Myocyte (in vitro differentiated cells): ENCODE data around the gene POU2F3. TPM values are rescaled to one million over a fixed set of nuclear protein-coding genes. Genes with fewer than 3 reads are reported as not detected.
"Not testable (repeated sequence)": the region's sequence is repeated elsewhere in the genome, so short reads cannot be mapped to it uniquely, and the experiment has no call there.

ENCODE experiments used
- DNase-seq: peaks from one replicate; pipeline ENCODE4 v3.0.0-alpha.2; 2012; ENCODE audit warnings: low read depth
- total RNA-seq: library from RNA; depleted of rRNA; stranded (reverse); fragments of >200 nt; gene quantifications from 2 replicates; pipeline ENCODE4 v1.2.3, GENCODE V29; 2014

Gene POU2F3
- total RNA-seq, 1 donor from 2014 or later = not detected

GRCh38 chr11:120249279-120250262, 9.6 kb downstream of the POU2F3 start:
- no peak for DNase-seq

GRCh38 chr11:120253377-120253776, 13.4 kb downstream of the POU2F3 start:
- not testable (repeated sequence) for DNase-seq

- DNase-seq = no peak
Measured at GRCh38 chr11:120254788-120255518, 15.0 kb downstream of the POU2F3 start.

GRCh38 chr11:120255519-120255866, 15.6 kb downstream of the POU2F3 start:
- DNase-seq = no peak

GRCh38 chr11:120256178-120256577, 16.2 kb downstream of the POU2F3 start:
- no peak for DNase-seq

GRCh38 chr11:120256779-120257178, 16.8 kb downstream of the POU2F3 start:
- DNase-seq = no peak

- no peak for DNase-seq
Measured at GRCh38 chr11:120257346-120257745, 17.4 kb downstream of the POU2F3 start.

- DNase-seq = no peak
Measured at GRCh38 chr11:120258661-120259060, 18.7 kb downstream of the POU2F3 start.

- no peak for DNase-seq
Measured at GRCh38 chr11:120259241-120259640, 19.3 kb downstream of the POU2F3 start.

- DNase-seq = no peak
Measured at GRCh38 chr11:120259988-120260565, 20.1 kb downstream of the POU2F3 start.

- no peak for DNase-seq
Measured at GRCh38 chr11:120260616-120261015, 20.7 kb downstream of the POU2F3 start.

GRCh38 chr11:120261321-120261720, 21.4 kb downstream of the POU2F3 start:
- no peak for DNase-seq

GRCh38 chr11:120261931-120262330, 22.0 kb downstream of the POU2F3 start:
- no peak for DNase-seq

- DNase-seq = no peak
Measured at GRCh38 chr11:120267319-120267718, 27.4 kb downstream of the POU2F3 start.

- DNase-seq = peak; percentile 98
Measured at GRCh38 chr11:120268686-120269085, 28.7 kb downstream of the POU2F3 start.

GRCh38 chr11:120270386-120270785, 30.4 kb downstream of the POU2F3 start:
- DNase-seq = no peak

GRCh38 chr11:120271672-120272071, 31.7 kb downstream of the POU2F3 start:
- no peak for DNase-seq

- peak; percentile 74 for DNase-seq
Measured at GRCh38 chr11:120272303-120272702, 32.4 kb downstream of the POU2F3 start.

- DNase-seq = no peak
Measured at GRCh38 chr11:120273432-120273831, 33.5 kb downstream of the POU2F3 start.

GRCh38 chr11:120273956-120274355, 34.0 kb downstream of the POU2F3 start:
- not testable (repeated sequence) for DNase-seq

GRCh38 chr11:120279502-120279901, 39.6 kb downstream of the POU2F3 start:
- peak; percentile 26 for DNase-seq

- DNase-seq = peak; percentile 48
Measured at GRCh38 chr11:120280600-120281051, 40.7 kb downstream of the POU2F3 start.
